A549 (cell line): ENCODE results near the gene PLLP.

Source experiments
- CHD2 ChIP-seq: fragments of 150-350 bp; IDR thresholded peaks from 2 replicates; pipeline ENCODE4 v1.6.1; 2014; ENCODE audit warnings: low read length; ENCODE audit not compliant: partially characterized antibody
- HOXB13 ChIP-seq: fragments of 250-450 bp; sonication (Bioruptor Pico); IDR thresholded peaks from 2 replicates; pipeline ENCODE4 v1.5.0; 2020; ENCODE audit warnings: low read depth, mild to moderate bottlenecking, moderate library complexity
- MYC ChIP-seq: IDR thresholded peaks from 2 replicates; pipeline ENCODE4 v1.6.1; 2012; ENCODE audit warnings: mild to moderate bottlenecking, inconsistent platforms, low read length, improper control_type of control experiment, borderline replicate concordance
- POLR2A ChIP-seq: IDR thresholded peaks from 2 replicates; pipeline ENCODE4 v1.6.1; 2012; ENCODE audit warnings: mild to moderate bottlenecking, low read length
- RFX5 ChIP-seq: fragments of 450-650 bp; IDR thresholded peaks from 2 replicates; pipeline ENCODE4 v1.7.1; 2014; ENCODE audit warnings: antibody characterized with exemption, mild to moderate bottlenecking, moderate library complexity
- TF ChIP-seq, protein P1 (sequence below): fragments of >200 bp; sonication (Bioruptor Twin); formaldehyde crosslinking; IDR thresholded peaks from 3 replicates; pipeline ENCODE4 v1.5.1; 2016
- TF ChIP-seq, protein P2 (sequence below): IDR thresholded peaks from 2 replicates; pipeline ENCODE4 v1.6.1; 2012
- TF ChIP-seq, protein P3 (sequence below): fragments of 200-600 bp; sonication (generic); IDR thresholded peaks from 2 replicates; pipeline ENCODE4 v1.6.1; 2016; ENCODE audit warnings: antibody characterized with exemption, mild to moderate bottlenecking, moderate library complexity

DNA sequence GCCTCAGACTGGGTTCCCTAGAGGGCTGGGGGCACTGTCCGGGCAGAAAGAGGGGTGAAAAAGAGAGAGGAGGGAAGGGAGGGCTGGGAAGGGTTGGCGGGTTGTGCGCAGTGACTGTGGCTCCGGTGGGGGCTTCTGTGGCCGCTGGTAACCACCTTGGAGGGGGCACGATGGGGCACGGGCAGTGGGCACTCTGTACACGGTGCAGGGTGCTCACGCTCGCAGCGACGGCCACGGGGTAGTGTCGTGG is 588 bp downstream of the PLLP start:
- TF ChIP-seq, protein P1, sequence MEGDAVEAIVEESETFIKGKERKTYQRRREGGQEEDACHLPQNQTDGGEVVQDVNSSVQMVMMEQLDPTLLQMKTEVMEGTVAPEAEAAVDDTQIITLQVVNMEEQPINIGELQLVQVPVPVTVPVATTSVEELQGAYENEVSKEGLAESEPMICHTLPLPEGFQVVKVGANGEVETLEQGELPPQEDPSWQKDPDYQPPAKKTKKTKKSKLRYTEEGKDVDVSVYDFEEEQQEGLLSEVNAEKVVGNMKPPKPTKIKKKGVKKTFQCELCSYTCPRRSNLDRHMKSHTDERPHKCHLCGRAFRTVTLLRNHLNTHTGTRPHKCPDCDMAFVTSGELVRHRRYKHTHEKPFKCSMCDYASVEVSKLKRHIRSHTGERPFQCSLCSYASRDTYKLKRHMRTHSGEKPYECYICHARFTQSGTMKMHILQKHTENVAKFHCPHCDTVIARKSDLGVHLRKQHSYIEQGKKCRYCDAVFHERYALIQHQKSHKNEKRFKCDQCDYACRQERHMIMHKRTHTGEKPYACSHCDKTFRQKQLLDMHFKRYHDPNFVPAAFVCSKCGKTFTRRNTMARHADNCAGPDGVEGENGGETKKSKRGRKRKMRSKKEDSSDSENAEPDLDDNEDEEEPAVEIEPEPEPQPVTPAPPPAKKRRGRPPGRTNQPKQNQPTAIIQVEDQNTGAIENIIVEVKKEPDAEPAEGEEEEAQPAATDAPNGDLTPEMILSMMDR: no peak
- TF ChIP-seq RFX5 (no peak), POLR2A (no peak), MYC (no peak), HOXB13 (CRISPR knock-in tag) (no peak), CHD2 (no peak)
- TF ChIP-seq, protein P2, sequence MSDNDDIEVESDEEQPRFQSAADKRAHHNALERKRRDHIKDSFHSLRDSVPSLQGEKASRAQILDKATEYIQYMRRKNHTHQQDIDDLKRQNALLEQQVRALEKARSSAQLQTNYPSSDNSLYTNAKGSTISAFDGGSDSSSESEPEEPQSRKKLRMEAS: no peak
- TF ChIP-seq, protein P3, sequence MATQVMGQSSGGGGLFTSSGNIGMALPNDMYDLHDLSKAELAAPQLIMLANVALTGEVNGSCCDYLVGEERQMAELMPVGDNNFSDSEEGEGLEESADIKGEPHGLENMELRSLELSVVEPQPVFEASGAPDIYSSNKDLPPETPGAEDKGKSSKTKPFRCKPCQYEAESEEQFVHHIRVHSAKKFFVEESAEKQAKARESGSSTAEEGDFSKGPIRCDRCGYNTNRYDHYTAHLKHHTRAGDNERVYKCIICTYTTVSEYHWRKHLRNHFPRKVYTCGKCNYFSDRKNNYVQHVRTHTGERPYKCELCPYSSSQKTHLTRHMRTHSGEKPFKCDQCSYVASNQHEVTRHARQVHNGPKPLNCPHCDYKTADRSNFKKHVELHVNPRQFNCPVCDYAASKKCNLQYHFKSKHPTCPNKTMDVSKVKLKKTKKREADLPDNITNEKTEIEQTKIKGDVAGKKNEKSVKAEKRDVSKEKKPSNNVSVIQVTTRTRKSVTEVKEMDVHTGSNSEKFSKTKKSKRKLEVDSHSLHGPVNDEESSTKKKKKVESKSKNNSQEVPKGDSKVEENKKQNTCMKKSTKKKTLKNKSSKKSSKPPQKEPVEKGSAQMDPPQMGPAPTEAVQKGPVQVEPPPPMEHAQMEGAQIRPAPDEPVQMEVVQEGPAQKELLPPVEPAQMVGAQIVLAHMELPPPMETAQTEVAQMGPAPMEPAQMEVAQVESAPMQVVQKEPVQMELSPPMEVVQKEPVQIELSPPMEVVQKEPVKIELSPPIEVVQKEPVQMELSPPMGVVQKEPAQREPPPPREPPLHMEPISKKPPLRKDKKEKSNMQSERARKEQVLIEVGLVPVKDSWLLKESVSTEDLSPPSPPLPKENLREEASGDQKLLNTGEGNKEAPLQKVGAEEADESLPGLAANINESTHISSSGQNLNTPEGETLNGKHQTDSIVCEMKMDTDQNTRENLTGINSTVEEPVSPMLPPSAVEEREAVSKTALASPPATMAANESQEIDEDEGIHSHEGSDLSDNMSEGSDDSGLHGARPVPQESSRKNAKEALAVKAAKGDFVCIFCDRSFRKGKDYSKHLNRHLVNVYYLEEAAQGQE: no peak
